Heart left ventricle (tissue), 16 donors: ENCODE data around the gene FNDC3B. TPM values are rescaled to one million over a fixed set of nuclear protein-coding genes. Genes with fewer than 3 reads are reported as not detected.
A peak's percentile ranks its signal among the peaks of the same experiment; 100 is the strongest.

ENCODE experiments used
- ATAC-seq, 4 donors: fragments of 200-7000 bp; cut with Tn5 transposase; one replicate each; pipeline ENCODE4 v1.9.1; 2020 to 2022; ENCODE audit warnings: moderate library complexity in 4 of 4, mild to moderate bottlenecking in 3 of 4, moderate number of reproducible peaks in 1 of 4
- DNase-seq, 5 donors: peaks; one replicate each; pipeline ENCODE4 v3.0.0-alpha.2; 2020
- H3K27ac ChIP-seq, 12 donors: fragments of 200-600 bp; sonication (generic) in 4 of 12; one replicate each; pipeline versions ENCODE4 v1.5.0 to v1.8.0; 2016 to 2022; ENCODE audit warnings: mild to moderate bottlenecking in 2 of 12
- H3K27me3 ChIP-seq, 9 donors: fragments of 200-600 bp; sonication (generic) in 2 of 9; one replicate each; pipeline versions ENCODE4 v1.5.1 to v1.8.0; 2016 to 2022; ENCODE audit warnings: mild to moderate bottlenecking in 3 of 9
- H3K36me3 ChIP-seq, 9 donors: fragments of 200-600 bp; sonication (generic) in 2 of 9; one replicate each; pipeline versions ENCODE4 v1.5.0 to v1.8.0; 2018 to 2022; ENCODE audit warnings: mild to moderate bottlenecking in 2 of 9
- H3K4me1 ChIP-seq, 12 donors: fragments of 200-600 bp; sonication (generic) in 4 of 12; one replicate each; pipeline versions ENCODE4 v1.5.0 to v1.8.0; 2016 to 2022; ENCODE audit warnings: mild to moderate bottlenecking in 3 of 12
- H3K4me3 ChIP-seq, 12 donors: fragments of 200-600 bp; sonication (generic) in 4 of 12; one replicate each; pipeline versions ENCODE4 v1.5.0 to v1.8.0; 2017 to 2022; ENCODE audit warnings: mild to moderate bottlenecking in 9 of 12, moderate library complexity in 4 of 12
- H3K9me3 ChIP-seq, 12 donors: fragments of 200-600 bp; sonication (generic) in 4 of 12; one replicate each; pipeline versions ENCODE4 v1.5.0 to v1.8.0; 2016 to 2022; ENCODE audit warnings: mild to moderate bottlenecking in 1 of 12
- CTCF ChIP-seq, 12 donors: fragments of 200-600 bp; sonication (generic) in 4 of 12; IDR thresholded peaks; one replicate each; pipeline versions ENCODE4 v1.5.0 to v1.8.0; 2018 to 2022; ENCODE audit warnings: antibody characterized with exemption in 12 of 12, mild to moderate bottlenecking in 5 of 12
- POLR2A ChIP-seq, 2 donors: fragments of 450-650 bp; IDR thresholded peaks; one replicate each; pipeline ENCODE4 v1.6.1; 2017; ENCODE audit warnings: antibody characterized with exemption in 2 of 2, mild to moderate bottlenecking in 2 of 2, moderate library complexity in 2 of 2
- WGBS, 4 donors: extraction: QIAGEN DNeasy Blood & Tissue Kit in 2 of 4; methylation state at CpG; one replicate each; pipeline versions ENCODE4 v1.1.5 to v1.1.7; 2013 to 2018; 5-methylcytosine and 5-hydroxymethylcytosine counted together
- intact Hi-C, 10 donors: fragments of 100-400 bp; cut with DNase I; formaldehyde crosslinking; loops; one replicate each; pipeline versions ENCODE4 v1.11.1 to v1.14.2; 2022
- polyA plus RNA-seq, 2 donors: library from polyadenylated mRNA; stranded (reverse); fragments of 200-250 nt; gene quantifications; one replicate each; pipeline ENCODE4 v1.2.3, GENCODE V29; 2013
- total RNA-seq, 9 donors: library from RNA; depleted of rRNA in 2 of 9; stranded (reverse); fragments of >200 nt in 2 of 9; fragmentation: NEBNext Ultra II Directional in 3 of 9; extraction: Animal tissue kit (Norgen Biotek cat#: 25700) in 3 of 9; gene quantifications; one replicate each; pipeline versions ENCODE4 v1.1.0 to v1.2.4, GENCODE V29; 2016 to 2023
- donor health status: ischemic (EF 13 %, LVEDD 7.1; RV severe dilation, severe dysfunction).
- donor health status: healthy with polysubstance abuse.
- donor health status: DM: no; HTN: yes; CAD: no.
- donor health status: DM: no; HTN: no; CAD: no.
- donor health status: ischemic (EF 25% LVEDD 6.9; RV normal size, moderate dysfunction).
- donor health status: ischemic (EF 25% LVEDD 5.7; RV mildly dilated, moderate dysfunction).
- donor health status: healthy.
- donor health status: DM: yes; HTN: yes; CAD: no.
- donor health status: ischemic (EF 35%, LVEDD 5.7; RV mildly dilated, moderate dysfunction).
- donor health status: nonischemic (EF 11% LVEDD 7.7; RV severe dilation, severe dysfunction).
- donor health status: DM: yes; HTN: yes; CAD: no.
- donor health status: PGD.
- donor health status: ischemic (EF 29% LVEDD 5.4; RV normal size, mild dysfunction).
- donor health status: nonischemic (EF 23%, LVEDD 6.1; RV moderate dilation, normal function).

The FNDC3B gene
- total and polyA plus RNA-seq, 11 donors = 9.4 to 113 (median 68.2) TPM

- no peak overlapping the region for H3K27ac ChIP-seq
- WGBS, 4 donors = 94 to 97% (median 96%) methylated on average over 3 of the region's 3 CpGs
- intact Hi-C loops = loop anchor here in 1 of 10 donors (10.0 kb wide), 1 partner anchor 238 kb away; no protein-coding TSS in a partner anchor
- peaks cover 0 to 84% (median 45%) of the 10 kb centered on the region in 12 donors for H3K4me1 ChIP-seq
- no peaks in the 10 kb centered on the region for H3K27me3 ChIP-seq
- H3K9me3 ChIP-seq = no peaks in the 10 kb centered on the region
- DNase-seq = no peak
- TF ChIP-seq CTCF (IDR thresholded peaks at IDR 0.05) (no peak), POLR2A (IDR thresholded peaks at IDR 0.05) (no peak)
- no peak for ATAC-seq
- peaks cover 0 to 38% (median 13%) of the 10 kb centered on the region in 9 donors for H3K36me3 ChIP-seq
- no peak overlapping the region for H3K4me3 ChIP-seq
Observed at GRCh38 chr3:172282850-172283249, 243.5 kb downstream of the FNDC3B start.

- Histone ChIP-seq H3K9me3 (no peaks in the 10 kb centered on the region), H3K36me3 (peaks cover 0 to 45% (median 19%) of the 10 kb centered on the region in 9 donors), H3K27me3 (no peaks in the 10 kb centered on the region), H3K4me3 (no peak overlapping the region), H3K4me1 (peaks cover 0 to 84% (median 52%) of the 10 kb centered on the region in 12 donors), H3K27ac (peak overlapping the region in 1 of 12 donors; percentile 11)
- ATAC-seq (no peak), DNase-seq (no peak)
- WGBS, 4 donors = 67 to 79% (median 71%) methylated on average over 5 of the region's 5 CpGs
- no peak for TF ChIP-seq CTCF (IDR thresholded peaks at IDR 0.05)
- TF ChIP-seq POLR2A (IDR thresholded peaks at IDR 0.05) = no peak
- intact Hi-C loops = loop anchor here in 1 of 10 donors (10.0 kb wide), 1 partner anchor 239 kb away; no protein-coding TSS in a partner anchor
Observed at GRCh38 chr3:172283841-172284357, 244.5 kb downstream of the FNDC3B start.

- Histone ChIP-seq H3K27ac (peak overlapping the region in 10 of 12 donors; percentile 48 to 87 (median 80)), H3K27me3 (no peaks in the 10 kb centered on the region), H3K4me1 (peaks cover 0 to 81% (median 51%) of the 10 kb centered on the region in 12 donors), H3K4me3 (no peak overlapping the region), H3K36me3 (peaks cover 0 to 48% (median 19%) of the 10 kb centered on the region in 9 donors), H3K9me3 (no peaks in the 10 kb centered on the region)
- 82 to 89% (median 84%) methylated on average over 4 of the region's 4 CpGs for WGBS, 4 donors
- TF ChIP-seq POLR2A (IDR thresholded peaks at IDR 0.05) (no peak), CTCF (IDR thresholded peaks at IDR 0.05) (no peak)
- intact Hi-C loops = loop anchor here in 3 of 10 donors (2.0 to 10.0 kb wide), 4 partner anchors 36 to 249 kb away; partner anchors contain the start of gene FNDC3B (in 1 of the 3)
- ATAC-seq (no peak), DNase-seq (no peak)
Observed at GRCh38 chr3:172285844-172286243, 246.5 kb downstream of the FNDC3B start.

DNA sequence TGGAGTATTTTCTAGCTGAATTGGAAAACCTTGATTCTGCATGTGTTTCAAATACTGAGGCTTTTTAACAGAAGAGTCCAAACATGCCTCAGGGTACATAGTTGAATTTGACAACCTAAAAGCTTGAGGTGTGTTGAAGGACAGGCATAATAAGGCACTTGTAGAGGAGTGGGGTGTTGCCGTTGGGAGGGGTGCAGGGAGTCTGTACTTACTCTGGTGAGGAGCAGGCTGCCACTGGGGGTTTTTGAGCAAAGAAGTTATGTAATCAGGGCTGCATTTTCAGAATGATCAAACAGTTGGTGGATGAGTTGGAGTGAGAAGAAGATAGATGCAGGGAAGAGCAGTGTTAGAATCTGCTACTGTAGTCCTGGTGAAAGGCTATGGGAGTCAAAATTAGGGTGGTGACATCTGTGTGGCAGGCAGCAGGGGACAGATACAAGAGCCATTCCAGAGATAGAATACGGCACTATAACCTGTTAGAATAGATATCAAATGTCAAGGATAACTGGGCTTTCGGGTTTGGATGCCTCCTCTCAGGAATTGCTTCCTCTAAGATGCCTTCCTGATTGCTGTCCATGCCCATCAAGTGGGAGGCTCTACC is 247.3 kb downstream of the FNDC3B start:
- ATAC-seq (peak; percentile 62 to 81 (median 68)), DNase-seq (no peak)
- intact Hi-C loops = loop anchor here in 3 of 10 donors (2.0 to 10.0 kb wide), 4 partner anchors 36 to 249 kb away; partner anchors contain the start of gene FNDC3B (in 1 of the 3)
- no peaks in the 10 kb centered on the region for H3K9me3 ChIP-seq
- H3K36me3 ChIP-seq = peaks cover 0 to 50% (median 19%) of the 10 kb centered on the region in 9 donors
- peaks cover 0 to 81% (median 53%) of the 10 kb centered on the region in 12 donors for H3K4me1 ChIP-seq
- WGBS, 4 donors = 40 to 51% (median 48%) methylated on average over 3 of the region's 3 CpGs
- no peaks in the 10 kb centered on the region for H3K27me3 ChIP-seq
- no peak for TF ChIP-seq POLR2A (IDR thresholded peaks at IDR 0.05)
- TF ChIP-seq CTCF (IDR thresholded peaks at IDR 0.05) = no peak
- no peak overlapping the region for H3K4me3 ChIP-seq
- H3K27ac ChIP-seq = peak overlapping the region in 11 of 12 donors; percentile 48 to 87 (median 79)
